Neutrophil (primary cell): Measurements from ENCODE around the gene HMCN2.

Experiments used
- H3K27ac ChIP-seq: fragments of 200-600 bp; sonication (generic); 2 replicates; pipeline ENCODE4 v1.5.1; 2016; ENCODE audit warnings: mild to moderate bottlenecking, moderate library complexity
- H3K27me3 ChIP-seq: fragments of 200-600 bp; sonication (generic); 2 replicates; pipeline ENCODE4 v1.6.0; 2016; ENCODE audit warnings: mild to moderate bottlenecking
- H3K36me3 ChIP-seq: fragments of 200-600 bp; sonication (generic); 2 replicates; pipeline ENCODE4 v1.5.1; 2017
- H3K4me1 ChIP-seq, 2 experiments: fragments of 200-600 bp in 1 of 2; sonication (generic) in 1 of 2; 1 replicate in 1 of 2; 2 replicates in 1 of 2; pipeline versions ENCODE4 v1.5.1 to v1.6.1; 2013 to 2016; ENCODE audit warnings: low read depth in 1 of 2, low read length in 1 of 2, mild to moderate bottlenecking in 1 of 2, moderate library complexity in 1 of 2; ENCODE audit not compliant: control insufficient read depth in 1 of 2, insufficient read depth in 1 of 2
- H3K4me3 ChIP-seq, 2 experiments: fragments of 200-600 bp in 1 of 2; sonication (generic) in 1 of 2; 1 replicate in 1 of 2; 2 replicates in 1 of 2; pipeline ENCODE4 v1.5.1; 2013 to 2016; ENCODE audit warnings: low read depth in 1 of 2, low read length in 1 of 2, mild to moderate bottlenecking in 1 of 2, moderate library complexity in 1 of 2
- H3K9me3 ChIP-seq: fragments of 200-600 bp; sonication (generic); 2 replicates; pipeline ENCODE4 v1.5.1; 2016
- TF ChIP-seq, protein P1 (sequence below): fragments of 200-600 bp; sonication (generic); IDR thresholded peaks from 2 replicates; pipeline ENCODE4 v1.5.1; 2016; ENCODE audit warnings: antibody characterized with exemption

The HMCN2 gene

DNA sequence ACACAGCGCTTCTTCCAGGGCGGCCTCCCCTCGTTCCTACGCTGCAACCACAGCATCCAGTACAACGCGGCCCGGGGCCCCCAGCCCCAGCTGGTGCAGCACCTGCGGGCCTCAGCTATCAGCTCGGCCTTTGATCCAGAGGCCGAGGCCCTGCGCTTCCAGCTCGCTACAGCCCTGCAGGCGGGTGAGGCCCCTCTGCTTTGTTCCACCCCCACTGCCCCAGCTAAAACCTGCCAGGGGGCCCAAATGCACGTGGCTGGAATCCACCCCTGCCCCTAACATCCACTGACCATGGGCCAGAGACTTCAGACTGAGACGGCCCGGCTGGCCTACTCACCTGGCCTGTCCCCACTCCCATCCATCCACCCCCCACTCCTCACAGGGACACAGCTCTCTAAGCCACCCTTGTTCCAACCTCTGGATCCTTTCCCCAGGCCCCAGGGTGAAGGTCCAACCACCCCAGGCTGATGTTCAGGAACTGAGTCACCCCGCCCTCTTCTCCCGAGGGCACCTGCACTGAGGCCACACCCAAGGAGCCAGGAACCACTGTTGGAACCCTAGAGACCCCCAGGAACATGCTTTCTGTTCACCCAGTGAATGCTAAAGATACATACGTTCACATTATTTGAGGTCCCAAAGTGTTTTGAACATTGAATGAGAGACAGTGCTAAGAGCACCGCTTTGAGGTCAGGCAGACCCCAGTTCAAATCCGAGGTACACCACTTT, 160.3 kb downstream of the HMCN2 start:
- Histone ChIP-seq H3K4me1 (no peaks in the 10 kb centered on the region), H3K27ac (no peak overlapping the region), H3K9me3 (no peaks in the 10 kb centered on the region), H3K4me3 (no peak overlapping the region), H3K36me3 (no peaks in the 10 kb centered on the region), H3K27me3 (peaks cover 18% of the 10 kb centered on the region)
- TF ChIP-seq, protein P1, sequence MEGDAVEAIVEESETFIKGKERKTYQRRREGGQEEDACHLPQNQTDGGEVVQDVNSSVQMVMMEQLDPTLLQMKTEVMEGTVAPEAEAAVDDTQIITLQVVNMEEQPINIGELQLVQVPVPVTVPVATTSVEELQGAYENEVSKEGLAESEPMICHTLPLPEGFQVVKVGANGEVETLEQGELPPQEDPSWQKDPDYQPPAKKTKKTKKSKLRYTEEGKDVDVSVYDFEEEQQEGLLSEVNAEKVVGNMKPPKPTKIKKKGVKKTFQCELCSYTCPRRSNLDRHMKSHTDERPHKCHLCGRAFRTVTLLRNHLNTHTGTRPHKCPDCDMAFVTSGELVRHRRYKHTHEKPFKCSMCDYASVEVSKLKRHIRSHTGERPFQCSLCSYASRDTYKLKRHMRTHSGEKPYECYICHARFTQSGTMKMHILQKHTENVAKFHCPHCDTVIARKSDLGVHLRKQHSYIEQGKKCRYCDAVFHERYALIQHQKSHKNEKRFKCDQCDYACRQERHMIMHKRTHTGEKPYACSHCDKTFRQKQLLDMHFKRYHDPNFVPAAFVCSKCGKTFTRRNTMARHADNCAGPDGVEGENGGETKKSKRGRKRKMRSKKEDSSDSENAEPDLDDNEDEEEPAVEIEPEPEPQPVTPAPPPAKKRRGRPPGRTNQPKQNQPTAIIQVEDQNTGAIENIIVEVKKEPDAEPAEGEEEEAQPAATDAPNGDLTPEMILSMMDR: no peak

DNA sequence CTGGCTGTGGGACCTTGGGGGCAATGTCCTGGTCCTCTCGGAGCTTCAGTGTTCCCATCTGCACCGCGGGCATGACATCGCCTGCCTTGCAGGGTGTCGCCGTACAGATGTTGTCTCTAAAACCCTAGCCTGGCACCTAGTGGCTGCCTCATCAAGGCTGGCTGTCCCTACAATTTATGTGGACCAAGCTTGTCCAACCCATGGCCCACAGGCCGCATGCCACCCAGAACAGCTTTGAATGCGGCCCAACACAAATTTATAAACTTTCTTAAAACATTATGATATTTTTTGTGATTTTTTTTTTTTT, 160.9 kb downstream of the HMCN2 start:
- H3K27me3 ChIP-seq: peaks cover 19% of the 10 kb centered on the region
- no peaks in the 10 kb centered on the region for H3K4me1 ChIP-seq
- TF ChIP-seq, protein P1: no peak
- H3K36me3 ChIP-seq: no peaks in the 10 kb centered on the region
- no peaks in the 10 kb centered on the region for H3K9me3 ChIP-seq
- H3K27ac ChIP-seq: no peak overlapping the region
- H3K4me3 ChIP-seq: no peak overlapping the region

DNA sequence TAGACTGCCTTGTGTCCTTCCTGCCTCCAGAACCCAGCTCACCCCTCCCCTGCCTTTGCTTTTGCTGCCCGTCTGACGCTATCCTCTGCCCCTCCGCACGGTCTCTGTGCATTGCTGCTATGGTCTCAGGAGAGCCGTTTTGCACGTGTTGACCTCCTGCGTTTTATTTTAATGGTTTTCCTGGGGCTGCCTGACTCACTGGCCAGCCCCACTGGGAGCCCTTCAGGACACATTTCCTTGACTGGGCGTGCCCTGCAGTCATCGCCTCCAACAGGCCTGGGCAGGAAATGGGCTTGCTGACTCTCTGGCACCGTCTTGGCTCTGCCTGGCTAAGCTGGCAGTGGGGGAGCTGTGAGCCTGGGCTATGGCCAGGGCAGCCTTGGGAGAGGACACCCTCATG, 161.3 kb downstream of the HMCN2 start:
- Histone ChIP-seq H3K9me3 (no peaks in the 10 kb centered on the region), H3K4me3 (no peak overlapping the region), H3K36me3 (no peaks in the 10 kb centered on the region), H3K27me3 (peaks cover 19% of the 10 kb centered on the region), H3K4me1 (no peaks in the 10 kb centered on the region), H3K27ac (no peak overlapping the region)
- TF ChIP-seq, protein P1: no peak

DNA sequence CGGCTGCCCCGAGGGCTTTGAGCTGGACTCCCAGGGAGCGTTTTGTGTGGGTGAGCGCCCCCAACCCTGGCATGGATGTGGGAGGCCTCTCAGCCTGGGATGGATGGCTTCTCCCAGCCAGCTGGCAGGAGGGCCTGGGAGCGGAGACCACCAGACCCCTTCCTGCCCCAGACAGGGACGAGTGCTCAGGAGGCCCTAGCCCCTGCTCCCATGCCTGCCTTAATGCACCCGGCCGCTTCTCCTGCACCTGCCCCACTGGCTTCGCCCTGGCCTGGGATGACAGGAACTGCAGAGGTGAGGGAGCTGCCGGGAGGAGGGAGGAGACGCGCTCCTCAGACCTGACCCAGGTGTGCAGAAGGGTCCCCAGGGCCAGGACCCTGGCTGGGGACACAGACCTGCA, 161.8 kb downstream of the HMCN2 start:
- Histone ChIP-seq H3K4me1 (no peaks in the 10 kb centered on the region), H3K9me3 (no peaks in the 10 kb centered on the region), H3K4me3 (no peak overlapping the region), H3K36me3 (no peaks in the 10 kb centered on the region), H3K27me3 (peaks cover 19% of the 10 kb centered on the region), H3K27ac (no peak overlapping the region)
- TF ChIP-seq, protein P1: no peak

DNA sequence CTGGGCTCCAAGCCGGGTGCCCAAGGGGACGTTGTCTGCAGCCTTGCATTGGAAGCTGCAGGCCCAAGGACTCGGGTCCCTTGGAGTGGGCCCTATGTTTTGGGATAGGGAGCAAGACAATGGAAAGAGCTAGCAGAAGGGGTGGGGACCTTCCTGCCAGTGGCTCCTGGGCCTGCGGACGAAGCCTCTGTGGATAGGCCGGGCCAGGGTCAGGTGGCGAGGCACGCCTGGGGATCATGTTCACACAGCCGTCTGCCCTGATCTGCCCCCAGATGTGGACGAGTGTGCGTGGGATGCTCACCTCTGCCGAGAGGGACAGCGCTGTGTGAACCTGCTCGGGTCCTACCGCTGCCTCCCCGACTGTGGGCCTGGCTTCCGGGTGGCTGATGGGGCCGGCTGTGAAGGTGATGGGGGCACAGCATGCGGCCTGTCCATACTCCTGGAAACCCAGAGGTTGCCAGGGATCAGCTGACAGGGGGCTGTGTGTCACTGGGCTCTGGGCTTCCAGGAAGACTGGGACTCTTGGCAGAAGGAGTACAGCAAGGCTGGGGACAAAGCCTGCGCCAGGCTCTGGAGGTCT, 162.6 kb downstream of the HMCN2 start:
- no peak overlapping the region for H3K4me3 ChIP-seq
- H3K4me1 ChIP-seq: no peaks in the 10 kb centered on the region
- H3K27me3 ChIP-seq: peaks cover 21% of the 10 kb centered on the region
- TF ChIP-seq, protein P1: no peak
- H3K36me3 ChIP-seq: no peaks in the 10 kb centered on the region
- no peak overlapping the region for H3K27ac ChIP-seq
- H3K9me3 ChIP-seq: no peaks in the 10 kb centered on the region
